Tibial nerve (tissue), 4 donors: ENCODE measurements around the gene TXNRD3. TPM values are rescaled to one million over a fixed set of nuclear protein-coding genes. Genes with fewer than 3 reads are reported as not detected.

ENCODE experiments used
- DNase-seq, 2 donors: peaks; one replicate each; pipeline ENCODE4 v3.0.0-alpha.2; 2019; ENCODE audit warnings: low spot score in 2 of 2
- H3K27ac ChIP-seq, 4 donors: fragments of 200-600 bp; sonication (generic) in 3 of 4; one replicate each; pipeline ENCODE4 v1.5.1; 2017 to 2019; ENCODE audit warnings: mild to moderate bottlenecking in 1 of 4
- H3K27me3 ChIP-seq, 2 donors: fragments of 200-600 bp; sonication (generic) in 1 of 2; one replicate each; pipeline versions ENCODE4 v1.5.1 to v1.6.0; 2017 to 2019
- H3K36me3 ChIP-seq, 3 donors: fragments of 200-600 bp; sonication (generic); one replicate each; pipeline ENCODE4 v1.5.1; 2018 to 2019
- H3K4me1 ChIP-seq, 4 donors: fragments of 200-600 bp; sonication (generic) in 3 of 4; one replicate each; pipeline ENCODE4 v1.5.1; 2017 to 2019
- H3K4me3 ChIP-seq, 4 donors: fragments of 200-600 bp; sonication (generic) in 3 of 4; one replicate each; pipeline ENCODE4 v1.5.1; 2017 to 2019; ENCODE audit warnings: mild to moderate bottlenecking in 1 of 4, moderate library complexity in 1 of 4
- H3K9me3 ChIP-seq, 4 donors: fragments of 200-600 bp; sonication (generic) in 3 of 4; one replicate each; pipeline ENCODE4 v1.5.1; 2017 to 2019
- CTCF ChIP-seq, 5 experiments: fragments of 200-600 bp in 3 of 5; fragments of 450-650 bp in 2 of 5; sonication (generic) in 3 of 5; IDR thresholded peaks; one replicate each; pipeline ENCODE4 v1.5.1; 2016 to 2019; ENCODE audit warnings: antibody characterized with exemption in 5 of 5, mild to moderate bottlenecking in 3 of 5, moderate library complexity in 2 of 5
- EP300 ChIP-seq, 2 donors: sonication (generic); formaldehyde crosslinking; IDR thresholded peaks; one replicate each; pipeline ENCODE4 v1.6.1; 2017; ENCODE audit warnings: antibody characterized with exemption in 2 of 2, mild to moderate bottlenecking in 1 of 2
- POLR2A ChIP-seq, 2 donors: fragments of 450-650 bp; IDR thresholded peaks; one replicate each; pipeline ENCODE4 v1.6.1; 2017; ENCODE audit warnings: antibody characterized with exemption in 2 of 2, mild to moderate bottlenecking in 2 of 2, moderate library complexity in 2 of 2
- WGBS, 2 donors: methylation state at CpG; one replicate each; pipeline ENCODE4 v1.1.5; 2018; 5-methylcytosine and 5-hydroxymethylcytosine counted together
- total RNA-seq, 4 donors: library from RNA; depleted of rRNA; stranded (reverse); fragments of >200 nt; gene quantifications; one replicate each; pipeline ENCODE4 v1.1.0, GENCODE V29; 2016

The TXNRD3 gene
- total RNA-seq, 4 donors from 2014 or later, result 18.6 to 33.3 (median 23.3) TPM

- no peak for DNase-seq
- Histone ChIP-seq H3K27me3 (no peaks in the 10 kb centered on the region), H3K4me1 (no peaks in the 10 kb centered on the region), H3K27ac (no peak overlapping the region), H3K36me3 (peaks cover 0 to 10% (median 0%) of the 10 kb centered on the region in 3 donors), H3K4me3 (no peak overlapping the region), H3K9me3 (no peaks in the 10 kb centered on the region)
- no peak for TF ChIP-seq EP300 (IDR thresholded peaks at IDR 0.05)
- no peak for TF ChIP-seq CTCF (IDR thresholded peaks at IDR 0.05)
- no peak for TF ChIP-seq POLR2A (IDR thresholded peaks at IDR 0.05)
- WGBS, 2 donors, result 57% methylated on average over 4 of the region's 6 CpGs
Measured at GRCh38 chr3:126570103-126570541, 84.8 kb downstream of the TXNRD3 start.

DNA sequence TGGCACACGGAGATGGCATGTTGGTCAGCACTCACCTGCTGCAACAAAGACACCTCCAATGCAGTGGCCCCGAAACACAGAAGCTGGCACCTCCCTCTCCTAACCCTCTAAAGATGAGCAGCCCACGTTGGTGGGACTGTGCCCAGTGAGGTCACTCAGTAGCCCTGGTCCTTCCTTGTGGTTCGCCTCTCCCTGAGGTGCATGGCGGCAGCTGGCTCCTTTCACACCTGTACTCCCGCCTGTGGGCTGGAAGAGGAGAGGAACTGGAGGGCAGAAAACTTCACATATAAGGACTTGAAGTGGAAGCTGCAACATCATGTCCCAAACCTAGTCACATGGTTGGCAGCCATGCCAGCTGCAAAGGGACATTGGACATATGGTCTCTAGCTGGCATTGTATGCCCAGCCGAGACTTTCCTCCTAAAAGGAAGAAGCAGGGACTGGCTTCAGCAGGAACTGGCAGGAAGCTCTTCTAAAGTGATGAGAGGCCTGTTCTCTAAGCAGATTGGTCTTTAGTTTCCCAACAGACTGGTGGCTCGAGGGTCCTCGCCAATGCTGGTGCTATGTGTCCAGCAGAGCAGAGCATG, 85.4 kb downstream of the TXNRD3 start:
- no peak for DNase-seq
- H3K36me3 ChIP-seq, result peaks cover 0 to 10% (median 0%) of the 10 kb centered on the region in 3 donors
- TF ChIP-seq CTCF (IDR thresholded peaks at IDR 0.05) (no peak), POLR2A (IDR thresholded peaks at IDR 0.05) (no peak), EP300 (IDR thresholded peaks at IDR 0.05) (no peak)
- H3K27ac ChIP-seq, result no peak overlapping the region
- H3K4me3 ChIP-seq, result no peak overlapping the region
- no peaks in the 10 kb centered on the region for H3K9me3 ChIP-seq
- H3K4me1 ChIP-seq, result no peaks in the 10 kb centered on the region
- no peaks in the 10 kb centered on the region for H3K27me3 ChIP-seq
- WGBS, 2 donors, result 89 to 92% methylated on average over 9 of the region's 9 CpGs

- Histone ChIP-seq H3K36me3 (peaks cover 0 to 10% (median 0%) of the 10 kb centered on the region in 3 donors), H3K27ac (no peak overlapping the region), H3K4me1 (no peaks in the 10 kb centered on the region), H3K27me3 (no peaks in the 10 kb centered on the region), H3K4me3 (no peak overlapping the region), H3K9me3 (peaks cover 0 to 2% (median 0%) of the 10 kb centered on the region in 4 donors)
- WGBS, 2 donors, result 70 to 80% methylated on average over 3 of the region's 3 CpGs
- no peak for DNase-seq
- TF ChIP-seq POLR2A (IDR thresholded peaks at IDR 0.05) (no peak), CTCF (IDR thresholded peaks at IDR 0.05) (no peak), EP300 (IDR thresholded peaks at IDR 0.05) (no peak)
Measured at GRCh38 chr3:126568776-126569342, 86.1 kb downstream of the TXNRD3 start.

GRCh38 chr3:126567696-126568438, 87.1 kb downstream of the TXNRD3 start:
- no peak overlapping the region for H3K27ac ChIP-seq
- H3K4me1 ChIP-seq, result no peaks in the 10 kb centered on the region
- no peak overlapping the region for H3K4me3 ChIP-seq
- TF ChIP-seq EP300 (IDR thresholded peaks at IDR 0.05) (no peak), CTCF (IDR thresholded peaks at IDR 0.05) (no peak), POLR2A (IDR thresholded peaks at IDR 0.05) (no peak)
- H3K36me3 ChIP-seq, result peaks cover 0 to 10% (median 0%) of the 10 kb centered on the region in 3 donors
- H3K27me3 ChIP-seq, result no peaks in the 10 kb centered on the region
- DNase-seq, result no peak
- peaks cover 0 to 12% (median 0%) of the 10 kb centered on the region in 4 donors for H3K9me3 ChIP-seq
- WGBS, 2 donors, result 47 to 54% methylated on average over 10 of the region's 10 CpGs
